ENCODE measurements around the gene ALX3. TPM values are rescaled to one million over a fixed set of nuclear protein-coding genes. Genes with fewer than 3 reads are reported as not detected.

ALX3 gene
- total and polyA plus RNA-seq, 2 of the 8 experiments (the other 6 are each of a cell fraction or from before 2014, with no cell fraction given), result 0.20 TPM; not detected in 1

GRCh38 chr1:110058591-110058990 is 11.9 kb downstream of the ALX3 start:
- Histone ChIP-seq H3K14ac (ENCODE audit: insufficient read length) (no peak overlapping the region), H3K4me2 (ENCODE audit: insufficient read depth in 1 of 2, low read depth in 2 of 2, low read length in 2 of 2) (no peak overlapping the region), H3K9ac (replicated peaks in 1 of 4; ENCODE audit: extremely low read depth in 1 of 4, low read depth in 3 of 4, low read length in 3 of 4) (no peak overlapping the region), H2BK5ac (ENCODE audit: low read depth, low read length) (no peak overlapping the region), H3K56ac (replicated peaks; ENCODE audit: insufficient read length, low read depth, low read length) (no peak overlapping the region), H3K23ac (ENCODE audit: insufficient read length) (no peak overlapping the region), H4K91ac (replicated peaks; ENCODE audit: insufficient read length, low read length) (no peak overlapping the region), H3K79me1 (ENCODE audit: low read depth, low read length) (no peaks in the 10 kb centered on the region; the same call in 1 of the 2 replicates), H3K18ac (ENCODE audit: extremely low read depth, low read length) (no peak overlapping the region), H3K27ac (ENCODE audit: low read depth, low read length) (no peak overlapping the region), H2AK5ac (ENCODE audit: low read depth, low read length) (no peak overlapping the region), H4K20me1 (replicated peaks in 1 of 2; ENCODE audit: control insufficient read depth in 1 of 2, insufficient read depth in 2 of 2, low read length in 2 of 2) (peaks cover 6 to 18% of the 10 kb centered on the region in 2 experiments), H3K36me3 (ENCODE audit: control insufficient read depth in 2 of 4, insufficient read depth in 4 of 4, low read length in 3 of 4) (peaks cover 16 to 36% (median 27%) of the 10 kb centered on the region in 4 experiments), H3K4ac (replicated peaks; ENCODE audit: insufficient read length, low read depth, low read length) (no peak overlapping the region), H2AFZ (ENCODE audit: low read length) (no peak overlapping the region), H2BK12ac (ENCODE audit: low read depth, low read length) (no peak overlapping the region), H3K9me3 (ENCODE audit: insufficient read depth in 2 of 2, low read depth in 1 of 2, low read length in 1 of 2) (no peaks in the 10 kb centered on the region), H3K27me3 (replicated peaks in 1 of 4; ENCODE audit: control insufficient read depth in 3 of 4, extremely low read depth in 1 of 4, insufficient read depth in 3 of 4, low read length in 3 of 4) (no peaks in the 10 kb centered on the region), H4K5ac (ENCODE audit: insufficient read length, low read depth, low read length) (no peak overlapping the region), H2BK20ac (ENCODE audit: low read length) (no peak overlapping the region), H3K23me2 (ENCODE audit: low read depth, low read length) (no peaks in the 10 kb centered on the region), H4K8ac (ENCODE audit: extremely low read depth, insufficient read depth, low read length) (no peak overlapping the region), H3K79me2 (ENCODE audit: control insufficient read depth in 1 of 2, insufficient read depth in 2 of 2, low read length in 2 of 2) (no peaks in the 10 kb centered on the region), H2BK120ac (replicated peaks; ENCODE audit: low read depth, low read length) (no peak overlapping the region), H3K4me3 (ENCODE audit: extremely low read depth in 1 of 4, insufficient read depth in 2 of 4, low read depth in 3 of 4, low read length in 4 of 4) (no peak overlapping the region), H3K4me1 (replicated peaks in 1 of 4; ENCODE audit: control insufficient read depth in 3 of 4, insufficient read depth in 4 of 4, low read length in 3 of 4) (no peaks in the 10 kb centered on the region), H2BK15ac (ENCODE audit: low read length) (no peak overlapping the region)
- FAIRE-seq (no peak), DNase-seq (ENCODE audit: low read depth in 1 of 2, low spot score in 2 of 2) (no peak)
- 100% methylated on average over 1 of the region's 1 CpG; no CpG with 5 or more reads in 1 of the 2 experiments for WGBS, 2 experiments (ENCODE audit: extremely low coverage in 1 of 2, insufficient coverage in 1 of 2, insufficient read length in 1 of 2, insufficient replicate concordance in 2 of 2, low coverage in 1 of 2, low lambda C conversion rate in 2 of 2, missing lambda C conversion rate in 1 of 2)
- ChIA-PET CTCF (ENCODE audit: partially characterized antibody) (interaction anchor here (0.9 to 52.4 kb wide), 8 partner anchors 5 to 401 kb away, joined by 4 to 1450 read pairs (median 10); partner anchors contain the start of genes ALX3, STRIP1 and UBL4B), POLR2A (ENCODE audit: partially characterized antibody) (interaction anchor here (1.0 to 1.3 kb wide), 3 partner anchors 9 to 55 kb away, joined by 3 to 4 read pairs (median 3); no protein-coding TSS in a partner anchor)
- TF ChIP-seq EGR1 (IDR thresholded peaks at IDR 0.05; ENCODE audit: borderline replicate concordance, low read depth, low read length) (no peak), E2F6 (IDR thresholded peaks at IDR 0.05) (no peak), RAD21 (IDR thresholded peaks at IDR 0.05 in 1 of 2, conservative IDR thresholded peaks at IDR 0.05 in 1 of 2; ENCODE audit: low read depth in 2 of 2, low read length in 2 of 2) (no peak), CBX5 (IDR thresholded peaks at IDR 0.05; ENCODE audit: low read depth, low read length) (no peak), JUND (IDR thresholded peaks at IDR 0.05; ENCODE audit: low read length) (no peak), TAF1 (IDR thresholded peaks at IDR 0.05; ENCODE audit: low read depth, low read length) (no peak), BRCA1 (IDR thresholded peaks at IDR 0.05; ENCODE audit: low read depth, low read length) (no peak), YY1 (IDR thresholded peaks at IDR 0.05; ENCODE audit: low read depth, low read length) (no peak), CEBPB (IDR thresholded peaks at IDR 0.05; ENCODE audit: low read depth, low read length) (no peak), PHF8 (conservative IDR thresholded peaks at IDR 0.05; ENCODE audit: low read depth, low read length) (no peak), GABPA (IDR thresholded peaks at IDR 0.05; ENCODE audit: borderline replicate concordance, insufficient read depth, low read length) (no peak)

All from H1 (cell line).